A673 (cell line): Measurements from ENCODE around the gene CISD1.

Source experiments
- EZH2 ChIP-seq: fragments of 200-600 bp; sonication (generic); IDR thresholded peaks from 2 replicates; pipeline ENCODE4 v1.6.1; 2017; ENCODE audit warnings: borderline replicate concordance, low read depth, mild to moderate bottlenecking, mixed read lengths, antibody characterized with exemption, low read length; ENCODE audit not compliant: poor library complexity, severe bottlenecking
- TF ChIP-seq, protein P1 (sequence below): fragments of 300-800, 200-600 bp; sonication (generic); conservative IDR thresholded peaks from 2 replicates; pipeline ENCODE4 v1.5.1; 2017; ENCODE audit warnings: low read depth, mild to moderate bottlenecking, antibody characterized with exemption, low read length, moderate library complexity, mixed read lengths

DNA sequence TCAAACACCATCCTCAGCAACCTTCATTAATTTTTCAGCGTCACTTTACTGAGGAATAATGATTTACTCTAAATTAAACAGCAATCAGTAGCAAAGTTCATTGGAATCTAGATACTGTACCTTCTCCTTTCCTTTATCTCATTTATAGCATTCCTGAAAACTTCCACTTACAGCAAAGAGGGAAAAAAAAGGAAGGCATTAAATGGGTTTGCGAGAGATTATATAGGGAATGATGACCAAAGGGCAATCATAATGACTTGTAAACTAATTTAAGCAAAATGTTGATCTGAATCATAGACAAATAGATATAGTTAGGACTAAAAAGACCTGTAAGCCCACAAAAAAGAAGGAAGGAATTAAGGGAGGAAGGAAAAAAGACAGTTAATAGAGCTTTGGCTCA, 43.3 kb upstream of the CISD1 start:
- TF ChIP-seq, protein P1, sequence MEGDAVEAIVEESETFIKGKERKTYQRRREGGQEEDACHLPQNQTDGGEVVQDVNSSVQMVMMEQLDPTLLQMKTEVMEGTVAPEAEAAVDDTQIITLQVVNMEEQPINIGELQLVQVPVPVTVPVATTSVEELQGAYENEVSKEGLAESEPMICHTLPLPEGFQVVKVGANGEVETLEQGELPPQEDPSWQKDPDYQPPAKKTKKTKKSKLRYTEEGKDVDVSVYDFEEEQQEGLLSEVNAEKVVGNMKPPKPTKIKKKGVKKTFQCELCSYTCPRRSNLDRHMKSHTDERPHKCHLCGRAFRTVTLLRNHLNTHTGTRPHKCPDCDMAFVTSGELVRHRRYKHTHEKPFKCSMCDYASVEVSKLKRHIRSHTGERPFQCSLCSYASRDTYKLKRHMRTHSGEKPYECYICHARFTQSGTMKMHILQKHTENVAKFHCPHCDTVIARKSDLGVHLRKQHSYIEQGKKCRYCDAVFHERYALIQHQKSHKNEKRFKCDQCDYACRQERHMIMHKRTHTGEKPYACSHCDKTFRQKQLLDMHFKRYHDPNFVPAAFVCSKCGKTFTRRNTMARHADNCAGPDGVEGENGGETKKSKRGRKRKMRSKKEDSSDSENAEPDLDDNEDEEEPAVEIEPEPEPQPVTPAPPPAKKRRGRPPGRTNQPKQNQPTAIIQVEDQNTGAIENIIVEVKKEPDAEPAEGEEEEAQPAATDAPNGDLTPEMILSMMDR, result no peak
- TF ChIP-seq EZH2, result no peak
